Activated B cell treated with CpG ODN at 0.5 μM for 24 hours (primary cell): Measurements from ENCODE around the gene TECTA. TPM values are rescaled to one million over a fixed set of nuclear protein-coding genes. Genes with fewer than 3 reads are reported as not detected.

Experiments used
- ATAC-seq: fragments of 200-7000 bp; cut with Tn5 transposase; one replicate; pipeline ENCODE4 v1.10.0; 2021; ENCODE audit warnings: low read depth, mild to moderate bottlenecking, moderate library complexity
- CTCF ChIA-PET: fragments of 350-600 bp; sonication (Branson Sonifier 250); formaldehyde crosslinking; loops from one replicate; lab custom pipeline; 2021; ENCODE audit warnings: antibody characterized with exemption; lab: Charles Lee
- POLR2A ChIA-PET: fragments of 350-600 bp; sonication (Branson Sonifier 250); formaldehyde crosslinking; loops from one replicate; lab custom pipeline; 2021; ENCODE audit warnings: antibody characterized with exemption; lab: Charles Lee
- DNase-seq: peaks from one replicate; pipeline ENCODE4 v3.0.0; 2022
- H3K27ac Mint-ChIP-seq: one replicate; pipeline ENCODE4 v1.8.0; 2020; ENCODE audit warnings: mixed read lengths
- H3K27me3 Mint-ChIP-seq: one replicate; pipeline ENCODE4 v1.8.0; 2021; ENCODE audit warnings: mixed read lengths
- H3K36me3 Mint-ChIP-seq: one replicate; pipeline ENCODE4 v1.8.0; 2021; ENCODE audit warnings: low read depth, mixed read lengths
- H3K4me1 Mint-ChIP-seq: one replicate; pipeline ENCODE4 v1.8.0; 2021; ENCODE audit warnings: mixed read lengths
- H3K4me3 Mint-ChIP-seq: one replicate; pipeline ENCODE4 v1.8.0; 2020; ENCODE audit warnings: mild to moderate bottlenecking, mixed read lengths
- H3K9me3 Mint-ChIP-seq: one replicate; pipeline ENCODE4 v1.8.0; 2020; ENCODE audit warnings: mixed read lengths
- CTCF ChIP-seq: fragments of 200-600 bp; IDR thresholded peaks from one replicate; pipeline ENCODE4 v1.8.0; 2022; ENCODE audit warnings: antibody characterized with exemption, mild to moderate bottlenecking
- intact Hi-C: fragments of 100-400 bp; cut with micrococcal nuclease; formaldehyde crosslinking; loops from one replicate; pipeline ENCODE4 v1.15.1; 2024
- total RNA-seq: library from RNA; stranded (reverse); gene quantifications from 2 replicates; pipeline ENCODE4 v1.2.3, GENCODE V29; 2022

The TECTA gene
- total RNA-seq, 1 donor from 2014 or later, result 0.24 TPM

- ATAC-seq, result no peak
- no peaks in the 10 kb centered on the region for H3K4me1 Mint-ChIP-seq
- peaks cover 5% of the 10 kb centered on the region for H3K27me3 Mint-ChIP-seq
- intact Hi-C loops, result no loop called here
- TF ChIP-seq CTCF, result no peak
- H3K36me3 Mint-ChIP-seq, result no peaks in the 10 kb centered on the region
- CTCF ChIA-PET, result interaction anchor here (1.3 kb wide), 1 partner anchor 42 kb away, joined by 3 read pairs; no protein-coding TSS in a partner anchor
- no peak for DNase-seq
- POLR2A ChIA-PET, result no interaction called here
- H3K27ac Mint-ChIP-seq, result no peak overlapping the region
- H3K4me3 Mint-ChIP-seq, result no peak overlapping the region
- H3K9me3 Mint-ChIP-seq, result no peaks in the 10 kb centered on the region
Measured at GRCh38 chr11:121152764-121153163, 51.7 kb downstream of the TECTA start.

- no peak for DNase-seq
- no peak for ATAC-seq
- Mint-ChIP-seq H3K36me3 (no peaks in the 10 kb centered on the region), H3K27me3 (peaks cover 5% of the 10 kb centered on the region), H3K4me1 (no peaks in the 10 kb centered on the region), H3K9me3 (no peaks in the 10 kb centered on the region), H3K4me3 (no peak overlapping the region), H3K27ac (no peak overlapping the region)
- POLR2A ChIA-PET, result no interaction called here
- intact Hi-C loops, result no loop called here
- no peak for TF ChIP-seq CTCF
- CTCF ChIA-PET, result interaction anchor here (1.3 kb wide), 1 partner anchor 40 kb away, joined by 4 read pairs; no protein-coding TSS in a partner anchor
Measured at GRCh38 chr11:121153472-121153871, 52.4 kb downstream of the TECTA start.

- CTCF ChIA-PET, result interaction anchor here (1.3 kb wide), 1 partner anchor 39 kb away, joined by 4 read pairs; no protein-coding TSS in a partner anchor
- no peak overlapping the region for H3K4me3 Mint-ChIP-seq
- intact Hi-C loops, result no loop called here
Measured at GRCh38 chr11:121154486-121155314, 53.7 kb downstream of the TECTA start.

GRCh38 chr11:121157756-121158155, 56.7 kb downstream of the TECTA start:
- ATAC-seq, result no peak
- H3K4me3 Mint-ChIP-seq, result no peak overlapping the region
- POLR2A ChIA-PET, result no interaction called here

More at GRCh38 chr11:121154486-121155314, 53.7 kb downstream of the TECTA start:
- peaks cover 5% of the 10 kb centered on the region for H3K27me3 Mint-ChIP-seq
- TF ChIP-seq CTCF, result no peak
- ATAC-seq (no peak), DNase-seq (no peak)
- no peaks in the 10 kb centered on the region for H3K36me3 Mint-ChIP-seq
- POLR2A ChIA-PET, result no interaction called here
- no peak overlapping the region for H3K27ac Mint-ChIP-seq
- no peaks in the 10 kb centered on the region for H3K4me1 Mint-ChIP-seq
- no peaks in the 10 kb centered on the region for H3K9me3 Mint-ChIP-seq

More at GRCh38 chr11:121157756-121158155, 56.7 kb downstream of the TECTA start:
- no peak for TF ChIP-seq CTCF
- Mint-ChIP-seq H3K36me3 (no peaks in the 10 kb centered on the region), H3K27me3 (no peaks in the 10 kb centered on the region), H3K4me1 (no peaks in the 10 kb centered on the region), H3K27ac (no peak overlapping the region), H3K9me3 (no peaks in the 10 kb centered on the region)
- DNase-seq, result no peak
- CTCF ChIA-PET, result no interaction called here
- intact Hi-C loops, result no loop called here
